Activated T-helper 9 cell treated with anti-CD3 and anti-CD28 coated beads, Interleukin-2, amount 50 U/mL, for 16 hours (primary cell): ENCODE measurements around the gene KRT1.
A peak's percentile ranks its signal among the peaks of the same experiment; 100 is the strongest.

Source experiments
- DNase-seq: peaks from one replicate; pipeline ENCODE4 v3.0.0-alpha.2; 2020; ENCODE audit warnings: low read depth

The KRT1 gene

GRCh38 chr12:52698651-52699340, 18.6 kb upstream of the KRT1 start:
- no peak for DNase-seq

- no peak for DNase-seq
Observed at GRCh38 chr12:52697058-52697582, 16.9 kb upstream of the KRT1 start.

GRCh38 chr12:52696588-52696987, 16.4 kb upstream of the KRT1 start:
- no peak for DNase-seq

DNA sequence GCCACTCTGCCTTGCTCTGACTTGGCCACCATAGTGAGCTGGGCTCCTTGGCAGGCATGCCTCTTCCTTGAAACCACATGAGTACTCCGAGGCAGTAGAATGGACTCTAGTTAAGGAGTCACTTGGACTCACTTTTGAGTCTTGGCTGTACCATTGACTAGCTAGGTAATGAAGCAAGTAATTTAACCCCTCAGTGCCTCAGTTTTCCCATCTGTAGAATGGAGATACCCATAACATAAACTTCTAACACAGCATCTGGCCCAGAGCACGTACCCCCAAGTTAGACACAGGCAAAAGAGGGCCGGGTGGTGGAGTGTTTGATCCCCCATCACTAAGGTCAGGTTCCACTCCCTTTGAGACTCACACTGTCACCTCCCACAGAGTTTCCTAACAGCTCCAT, 14.8 kb upstream of the KRT1 start:
- DNase-seq: no peak

- DNase-seq: no peak
Observed at GRCh38 chr12:52694151-52694550, 13.9 kb upstream of the KRT1 start.

DNA sequence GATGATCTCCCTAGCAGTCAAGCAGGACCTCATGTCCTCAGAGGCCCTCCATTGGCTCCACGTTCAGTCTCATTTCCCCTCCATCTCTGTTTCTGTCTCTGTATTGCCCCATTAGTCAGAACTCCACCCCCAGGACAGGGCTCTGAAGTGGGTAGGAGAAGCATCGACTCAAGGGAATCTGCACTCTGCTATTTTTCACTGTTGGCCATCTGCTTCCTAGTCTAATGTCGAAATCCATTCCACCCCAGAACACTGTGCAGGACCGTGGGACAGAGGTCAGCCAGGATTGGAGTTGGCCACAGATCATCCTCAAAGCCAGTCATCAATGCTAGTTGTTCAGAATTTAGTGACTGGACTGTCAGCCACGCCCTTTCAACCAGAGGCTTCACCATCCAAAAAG, 13.1 kb upstream of the KRT1 start:
- DNase-seq: no peak

- DNase-seq: no peak
Observed at GRCh38 chr12:52692254-52692653, 12.0 kb upstream of the KRT1 start.

DNA sequence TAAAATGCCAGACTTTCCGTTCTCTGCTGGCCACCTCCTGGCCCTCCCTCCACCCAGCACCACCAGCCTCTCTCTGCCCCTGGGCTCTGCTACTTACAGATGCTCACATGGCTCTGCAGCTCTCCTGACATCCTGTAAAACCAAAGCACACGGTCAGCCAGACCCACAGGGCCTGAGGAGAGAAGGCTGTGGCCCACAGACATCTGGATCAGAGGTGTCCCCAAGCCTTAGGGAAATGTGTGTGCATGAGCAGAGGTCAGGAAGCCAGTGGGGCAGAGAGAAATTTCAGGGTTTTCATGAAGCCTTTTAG, 11.6 kb upstream of the KRT1 start:
- DNase-seq: no peak

GRCh38 chr12:52691076-52691840, 11.1 kb upstream of the KRT1 start:
- DNase-seq: peak; percentile 17

GRCh38 chr12:52690351-52691075, 10.3 kb upstream of the KRT1 start:
- no peak for DNase-seq

DNA sequence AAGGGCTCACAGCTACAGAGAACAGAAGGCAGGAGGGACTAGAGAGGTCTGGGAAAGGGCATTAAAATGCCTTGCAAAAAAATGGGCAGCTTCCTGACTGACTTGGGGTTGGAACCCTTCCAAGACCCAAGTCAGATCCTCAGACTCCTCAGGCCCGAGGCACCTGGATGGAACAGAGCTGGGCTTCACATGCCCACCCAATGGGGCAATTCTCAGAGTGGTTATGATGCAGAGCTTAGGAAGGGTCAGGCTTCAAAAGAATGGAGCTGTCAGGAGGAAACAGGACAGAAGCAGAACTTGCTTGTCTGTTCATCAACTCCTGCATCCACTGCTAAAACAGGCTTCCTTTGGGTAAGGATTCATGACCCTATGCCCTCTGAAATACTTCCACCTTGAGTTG, 9.7 kb upstream of the KRT1 start:
- DNase-seq: no peak

DNA sequence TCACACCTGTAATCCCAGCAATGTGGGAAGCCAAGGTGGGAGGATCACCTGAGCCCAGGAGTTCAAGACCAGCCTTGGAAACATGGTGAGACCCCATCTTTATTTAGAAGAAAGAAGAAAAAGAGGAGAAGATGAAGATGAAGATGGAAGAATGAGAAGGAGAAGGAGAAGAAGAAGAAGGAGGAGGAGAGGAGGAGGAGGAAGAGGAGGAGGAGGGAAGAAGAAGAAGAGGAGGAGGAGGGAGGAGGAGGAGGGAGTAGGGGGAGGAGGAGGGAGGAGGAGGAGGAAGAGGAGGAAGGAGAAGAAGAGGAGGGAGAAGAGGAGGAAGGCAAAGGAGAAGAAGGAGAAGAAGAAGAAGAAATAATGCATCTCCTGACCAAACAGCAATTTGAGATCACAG, 9.0 kb upstream of the KRT1 start:
- no peak for DNase-seq

- DNase-seq: no peak
Observed at GRCh38 chr12:52688481-52688880, 8.3 kb upstream of the KRT1 start.

DNA sequence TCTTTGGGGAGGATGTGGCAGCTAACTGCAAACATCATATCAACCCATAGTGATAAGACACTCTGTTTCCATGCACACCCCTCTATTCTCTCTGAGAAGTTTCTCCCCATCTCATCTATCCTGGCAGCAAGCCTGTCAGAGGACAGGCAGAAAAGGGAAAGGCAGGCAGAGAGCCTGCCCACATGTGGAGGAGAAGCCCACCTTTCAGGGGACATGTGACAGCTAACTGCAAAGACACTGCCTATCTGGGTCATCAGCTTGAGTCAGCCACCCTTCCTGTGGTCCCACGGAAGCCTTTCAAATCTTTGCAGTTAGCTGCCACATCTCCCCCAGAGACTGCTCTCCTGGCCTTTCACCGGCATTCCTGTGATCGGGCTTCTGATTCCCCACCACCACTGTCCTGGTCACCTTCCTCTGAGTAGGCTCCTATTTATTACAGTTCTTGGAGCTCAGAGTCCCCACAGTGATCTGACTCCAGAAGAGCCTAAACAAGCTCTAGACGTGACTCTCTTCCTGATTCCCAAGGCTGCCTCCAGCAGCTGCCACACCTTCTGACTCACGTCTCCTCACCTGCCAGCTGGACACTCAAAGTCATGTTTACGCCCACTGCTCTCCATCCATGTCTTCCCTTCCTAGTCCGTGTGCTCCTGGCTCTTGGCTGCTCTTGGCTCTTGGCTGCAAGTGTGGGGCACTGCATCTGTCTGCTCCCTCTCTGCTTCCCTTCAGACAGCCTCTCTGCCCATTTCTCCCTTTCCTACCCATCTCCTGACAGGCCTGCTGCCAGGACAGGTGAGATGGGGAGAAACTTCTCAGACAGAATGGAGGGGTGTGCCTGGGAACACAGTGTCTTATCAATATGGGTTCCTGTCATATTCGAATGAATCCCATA, 7.5 kb upstream of the KRT1 start:
- no peak for DNase-seq

- no peak for DNase-seq
Observed at GRCh38 chr12:52686756-52687487, 6.7 kb upstream of the KRT1 start.

- DNase-seq: no peak
Observed at GRCh38 chr12:52686063-52686462, 5.9 kb upstream of the KRT1 start.

GRCh38 chr12:52685406-52685890, 5.2 kb upstream of the KRT1 start:
- no peak for DNase-seq

- DNase-seq: no peak
Observed at GRCh38 chr12:52684431-52684830, 4.2 kb upstream of the KRT1 start.

GRCh38 chr12:52683575-52684300, 3.5 kb upstream of the KRT1 start:
- no peak for DNase-seq

GRCh38 chr12:52682938-52683574, 2.8 kb upstream of the KRT1 start:
- DNase-seq: no peak
